ENCODE data around the gene LRRN2.

LRRN2 gene

GRCh38 chr1:204579681-204580080, 105.9 kb downstream of the LRRN2 start:
- no peak for ATAC-seq
- no peak for TF ChIP-seq TOX (CRISPR knock-in tag; IDR thresholded peaks at IDR 0.05; ENCODE audit: borderline replicate concordance)
- no peak for TF ChIP-seq GLIS3 (CRISPR knock-in tag; IDR thresholded peaks at IDR 0.05)
- no peak for TF ChIP-seq ARNTL (CRISPR knock-in tag; IDR thresholded peaks at IDR 0.05; ENCODE audit: borderline replicate concordance, low read depth)
- no peak for TF ChIP-seq OSR1 (CRISPR knock-in tag; IDR thresholded peaks at IDR 0.05)

- ATAC-seq: no peak
- TF ChIP-seq PPARA (CRISPR knock-in tag; IDR thresholded peaks at IDR 0.05; ENCODE audit: borderline replicate concordance) (no peak), CSDC2 (CRISPR knock-in tag; IDR thresholded peaks at IDR 0.05) (no peak), ESRRG (CRISPR knock-in tag; IDR thresholded peaks at IDR 0.05) (no peak), ZNF565 (CRISPR knock-in tag; conservative IDR thresholded peaks at IDR 0.05; ENCODE audit: low read depth) (no peak), GLIS3 (CRISPR knock-in tag; IDR thresholded peaks at IDR 0.05) (no peak), ZFP3 (CRISPR knock-in tag; IDR thresholded peaks at IDR 0.05) (no peak), ZC3H10 (CRISPR knock-in tag; IDR thresholded peaks at IDR 0.05) (no peak), BACH2 (CRISPR knock-in tag; IDR thresholded peaks at IDR 0.05; ENCODE audit: borderline replicate concordance) (no peak), ARNTL (CRISPR knock-in tag; IDR thresholded peaks at IDR 0.05; ENCODE audit: borderline replicate concordance, low read depth) (no peak), OSR1 (CRISPR knock-in tag; IDR thresholded peaks at IDR 0.05) (no peak), ZNF8 (CRISPR knock-in tag; IDR thresholded peaks at IDR 0.05) (no peak), CSRNP3 (CRISPR knock-in tag; IDR thresholded peaks at IDR 0.05) (no peak), RARB (CRISPR knock-in tag; IDR thresholded peaks at IDR 0.05) (no peak)
- TF ChIP-seq, protein P1, sequence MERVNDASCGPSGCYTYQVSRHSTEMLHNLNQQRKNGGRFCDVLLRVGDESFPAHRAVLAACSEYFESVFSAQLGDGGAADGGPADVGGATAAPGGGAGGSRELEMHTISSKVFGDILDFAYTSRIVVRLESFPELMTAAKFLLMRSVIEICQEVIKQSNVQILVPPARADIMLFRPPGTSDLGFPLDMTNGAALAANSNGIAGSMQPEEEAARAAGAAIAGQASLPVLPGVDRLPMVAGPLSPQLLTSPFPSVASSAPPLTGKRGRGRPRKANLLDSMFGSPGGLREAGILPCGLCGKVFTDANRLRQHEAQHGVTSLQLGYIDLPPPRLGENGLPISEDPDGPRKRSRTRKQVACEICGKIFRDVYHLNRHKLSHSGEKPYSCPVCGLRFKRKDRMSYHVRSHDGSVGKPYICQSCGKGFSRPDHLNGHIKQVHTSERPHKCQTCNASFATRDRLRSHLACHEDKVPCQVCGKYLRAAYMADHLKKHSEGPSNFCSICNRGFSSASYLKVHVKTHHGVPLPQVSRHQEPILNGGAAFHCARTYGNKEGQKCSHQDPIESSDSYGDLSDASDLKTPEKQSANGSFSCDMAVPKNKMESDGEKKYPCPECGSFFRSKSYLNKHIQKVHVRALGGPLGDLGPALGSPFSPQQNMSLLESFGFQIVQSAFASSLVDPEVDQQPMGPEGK (CRISPR knock-in tag; IDR thresholded peaks at IDR 0.05; ENCODE audit: borderline replicate concordance): no peak
- TF ChIP-seq, protein P2, sequence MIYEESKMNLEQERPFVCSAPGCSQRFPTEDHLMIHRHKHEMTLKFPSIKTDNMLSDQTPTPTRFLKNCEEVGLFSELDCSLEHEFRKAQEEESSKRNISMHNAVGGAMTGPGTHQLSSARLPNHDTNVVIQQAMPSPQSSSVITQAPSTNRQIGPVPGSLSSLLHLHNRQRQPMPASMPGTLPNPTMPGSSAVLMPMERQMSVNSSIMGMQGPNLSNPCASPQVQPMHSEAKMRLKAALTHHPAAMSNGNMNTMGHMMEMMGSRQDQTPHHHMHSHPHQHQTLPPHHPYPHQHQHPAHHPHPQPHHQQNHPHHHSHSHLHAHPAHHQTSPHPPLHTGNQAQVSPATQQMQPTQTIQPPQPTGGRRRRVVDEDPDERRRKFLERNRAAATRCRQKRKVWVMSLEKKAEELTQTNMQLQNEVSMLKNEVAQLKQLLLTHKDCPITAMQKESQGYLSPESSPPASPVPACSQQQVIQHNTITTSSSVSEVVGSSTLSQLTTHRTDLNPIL (CRISPR knock-in tag; IDR thresholded peaks at IDR 0.05; ENCODE audit: low read depth): no peak
- TF ChIP-seq, protein P3, sequence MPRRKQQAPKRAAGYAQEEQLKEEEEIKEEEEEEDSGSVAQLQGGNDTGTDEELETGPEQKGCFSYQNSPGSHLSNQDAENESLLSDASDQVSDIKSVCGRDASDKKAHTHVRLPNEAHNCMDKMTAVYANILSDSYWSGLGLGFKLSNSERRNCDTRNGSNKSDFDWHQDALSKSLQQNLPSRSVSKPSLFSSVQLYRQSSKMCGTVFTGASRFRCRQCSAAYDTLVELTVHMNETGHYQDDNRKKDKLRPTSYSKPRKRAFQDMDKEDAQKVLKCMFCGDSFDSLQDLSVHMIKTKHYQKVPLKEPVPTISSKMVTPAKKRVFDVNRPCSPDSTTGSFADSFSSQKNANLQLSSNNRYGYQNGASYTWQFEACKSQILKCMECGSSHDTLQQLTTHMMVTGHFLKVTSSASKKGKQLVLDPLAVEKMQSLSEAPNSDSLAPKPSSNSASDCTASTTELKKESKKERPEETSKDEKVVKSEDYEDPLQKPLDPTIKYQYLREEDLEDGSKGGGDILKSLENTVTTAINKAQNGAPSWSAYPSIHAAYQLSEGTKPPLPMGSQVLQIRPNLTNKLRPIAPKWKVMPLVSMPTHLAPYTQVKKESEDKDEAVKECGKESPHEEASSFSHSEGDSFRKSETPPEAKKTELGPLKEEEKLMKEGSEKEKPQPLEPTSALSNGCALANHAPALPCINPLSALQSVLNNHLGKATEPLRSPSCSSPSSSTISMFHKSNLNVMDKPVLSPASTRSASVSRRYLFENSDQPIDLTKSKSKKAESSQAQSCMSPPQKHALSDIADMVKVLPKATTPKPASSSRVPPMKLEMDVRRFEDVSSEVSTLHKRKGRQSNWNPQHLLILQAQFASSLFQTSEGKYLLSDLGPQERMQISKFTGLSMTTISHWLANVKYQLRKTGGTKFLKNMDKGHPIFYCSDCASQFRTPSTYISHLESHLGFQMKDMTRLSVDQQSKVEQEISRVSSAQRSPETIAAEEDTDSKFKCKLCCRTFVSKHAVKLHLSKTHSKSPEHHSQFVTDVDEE (CRISPR knock-in tag; IDR thresholded peaks at IDR 0.05): no peak
Observed at GRCh38 chr1:204578867-204579664, 106.5 kb downstream of the LRRN2 start.

- ATAC-seq: no peak
- TF ChIP-seq, protein P2 (CRISPR knock-in tag; IDR thresholded peaks at IDR 0.05; ENCODE audit: low read depth): no peak
- TF ChIP-seq, protein P3 (CRISPR knock-in tag; IDR thresholded peaks at IDR 0.05): no peak
- TF ChIP-seq POU6F1 (CRISPR knock-in tag; IDR thresholded peaks at IDR 0.05; ENCODE audit: borderline replicate concordance, low read depth) (no peak), ISL1 (CRISPR knock-in tag; IDR thresholded peaks at IDR 0.05) (no peak), ESRRG (CRISPR knock-in tag; IDR thresholded peaks at IDR 0.05) (no peak), TOX (CRISPR knock-in tag; IDR thresholded peaks at IDR 0.05; ENCODE audit: borderline replicate concordance) (no peak)
- TF ChIP-seq, protein P1 (CRISPR knock-in tag; IDR thresholded peaks at IDR 0.05; ENCODE audit: borderline replicate concordance): no peak
Observed at GRCh38 chr1:204577794-204578478, 107.6 kb downstream of the LRRN2 start.

Data from SK-N-SH treated with all-trans-retinoic acid at 6 μM for 48 hours (cell line).